ENCODE measurements around the gene BBS2.
A peak's percentile ranks its signal among the peaks of the same experiment; 100 is the strongest.

The BBS2 gene

DNA sequence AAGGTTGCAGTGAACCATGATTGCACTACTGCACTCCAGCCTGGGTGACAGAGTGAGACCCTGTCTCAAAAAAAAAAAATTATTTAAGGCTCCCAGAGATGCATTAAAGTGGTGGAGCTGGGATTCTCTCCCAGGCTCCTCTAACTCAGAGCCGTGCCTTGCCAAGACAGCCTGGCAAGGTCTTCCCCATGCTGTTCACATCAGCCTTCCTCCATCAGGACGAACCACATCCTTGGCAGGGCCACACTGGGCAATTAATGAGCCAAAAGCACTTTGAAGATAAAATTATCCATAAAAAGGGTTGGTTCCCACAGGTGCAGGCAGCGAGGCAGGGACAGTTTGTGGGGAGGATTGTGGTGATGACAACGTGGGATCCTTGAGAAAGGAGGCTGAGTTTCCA, 19.8 kb upstream of the BBS2 start:
- TF ChIP-seq, protein P1, sequence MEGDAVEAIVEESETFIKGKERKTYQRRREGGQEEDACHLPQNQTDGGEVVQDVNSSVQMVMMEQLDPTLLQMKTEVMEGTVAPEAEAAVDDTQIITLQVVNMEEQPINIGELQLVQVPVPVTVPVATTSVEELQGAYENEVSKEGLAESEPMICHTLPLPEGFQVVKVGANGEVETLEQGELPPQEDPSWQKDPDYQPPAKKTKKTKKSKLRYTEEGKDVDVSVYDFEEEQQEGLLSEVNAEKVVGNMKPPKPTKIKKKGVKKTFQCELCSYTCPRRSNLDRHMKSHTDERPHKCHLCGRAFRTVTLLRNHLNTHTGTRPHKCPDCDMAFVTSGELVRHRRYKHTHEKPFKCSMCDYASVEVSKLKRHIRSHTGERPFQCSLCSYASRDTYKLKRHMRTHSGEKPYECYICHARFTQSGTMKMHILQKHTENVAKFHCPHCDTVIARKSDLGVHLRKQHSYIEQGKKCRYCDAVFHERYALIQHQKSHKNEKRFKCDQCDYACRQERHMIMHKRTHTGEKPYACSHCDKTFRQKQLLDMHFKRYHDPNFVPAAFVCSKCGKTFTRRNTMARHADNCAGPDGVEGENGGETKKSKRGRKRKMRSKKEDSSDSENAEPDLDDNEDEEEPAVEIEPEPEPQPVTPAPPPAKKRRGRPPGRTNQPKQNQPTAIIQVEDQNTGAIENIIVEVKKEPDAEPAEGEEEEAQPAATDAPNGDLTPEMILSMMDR (conservative IDR thresholded peaks at IDR 0.05): no peak
- no peak overlapping the region for H3K27ac ChIP-seq

DNA sequence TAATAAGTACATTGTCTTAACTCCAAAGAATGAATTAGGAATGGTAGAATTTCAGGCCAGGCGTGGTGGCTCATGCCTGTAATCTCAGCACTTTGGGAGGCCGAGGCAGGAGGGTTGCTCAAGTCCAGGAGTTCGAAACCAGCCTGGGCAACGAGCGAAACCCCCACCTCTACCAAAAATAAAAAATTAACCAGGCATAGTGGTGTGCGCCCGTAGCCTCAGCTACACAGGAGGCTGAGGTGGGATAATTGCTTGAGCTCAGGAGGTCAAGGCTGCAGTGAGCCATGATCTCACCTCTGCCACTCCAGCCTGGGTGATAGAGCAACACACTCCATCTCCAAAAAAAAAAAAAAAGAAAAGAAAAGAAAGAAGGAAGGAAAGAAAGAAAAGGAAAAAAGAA, 18.5 kb upstream of the BBS2 start:
- TF ChIP-seq, protein P1 (conservative IDR thresholded peaks at IDR 0.05): no peak

DNA sequence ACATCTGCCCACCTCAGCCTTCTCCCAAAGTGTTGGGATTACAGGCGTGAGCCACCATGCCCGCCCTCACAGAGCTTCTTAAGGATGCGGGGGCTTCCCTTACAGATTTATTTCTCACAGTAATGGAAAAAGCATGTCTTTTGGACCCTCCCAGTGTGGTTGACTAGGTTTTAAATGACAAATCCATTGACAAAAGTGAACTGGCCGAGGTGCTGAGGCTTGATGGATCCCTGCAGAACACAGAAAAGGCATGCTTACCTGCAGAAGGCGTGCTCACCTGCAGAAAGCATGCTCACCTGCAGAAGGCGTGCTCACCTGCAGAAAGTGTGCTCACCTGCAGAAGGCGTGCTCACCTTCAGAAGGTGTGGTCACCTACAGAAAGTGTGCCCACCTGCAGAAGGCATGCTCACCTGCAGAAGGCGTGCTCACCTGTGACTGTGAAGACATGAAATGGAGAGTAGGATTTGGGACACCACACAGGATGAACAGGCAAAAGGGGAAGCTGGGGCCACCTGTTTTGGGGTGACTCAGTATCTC, 15.1 kb upstream of the BBS2 start:
- no peak overlapping the region for H3K27ac ChIP-seq
- TF ChIP-seq, protein P1 (conservative IDR thresholded peaks at IDR 0.05): no peak

More for the DNA sequence above, 18.5 kb upstream of the BBS2 start:
- H3K27ac ChIP-seq: no peak overlapping the region

DNA sequence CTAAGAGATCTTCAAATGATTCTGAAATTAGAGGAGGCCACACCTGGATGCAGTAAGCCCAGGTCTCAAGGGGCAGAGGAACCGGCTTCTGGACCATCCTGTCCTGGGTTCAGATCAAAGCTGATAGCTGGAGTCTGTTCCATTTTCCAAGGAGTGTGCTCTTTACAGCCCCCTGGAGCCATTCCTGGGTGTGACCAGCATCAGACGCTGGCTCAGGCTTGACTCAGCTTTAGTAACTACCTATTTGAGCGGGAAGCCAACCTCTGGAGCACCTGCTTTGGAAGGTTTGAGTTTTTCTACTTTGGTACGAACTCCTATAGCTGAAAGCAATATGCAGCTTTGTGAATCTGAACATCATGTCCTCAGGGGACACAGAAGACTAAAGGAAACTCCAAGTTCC, 12.9 kb upstream of the BBS2 start:
- TF ChIP-seq, protein P1 (conservative IDR thresholded peaks at IDR 0.05): no peak

DNA sequence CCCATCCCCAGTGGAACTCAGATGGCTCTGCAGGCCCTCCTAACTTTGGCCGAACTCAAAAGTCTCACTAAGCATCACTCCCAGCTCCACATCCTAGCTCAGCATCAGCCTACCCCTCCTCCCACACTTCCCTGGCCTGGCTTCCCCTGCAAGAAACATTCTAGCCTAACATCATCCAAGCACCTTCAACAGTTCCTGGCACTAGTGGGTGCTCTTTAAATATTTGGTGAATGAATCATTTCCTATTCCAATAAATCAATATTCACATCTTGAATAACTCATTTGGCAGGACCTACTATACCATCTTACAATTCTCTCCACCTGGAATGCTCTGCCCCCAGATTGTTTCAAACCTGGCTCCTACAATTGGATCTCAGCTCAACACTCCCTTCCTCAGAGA, 11.0 kb upstream of the BBS2 start:
- TF ChIP-seq, protein P1 (conservative IDR thresholded peaks at IDR 0.05): no peak
- peak overlapping the region; percentile 22; the same call in 1 of the 2 replicates for H3K27ac ChIP-seq

More for the DNA sequence above, 12.9 kb upstream of the BBS2 start:
- H3K27ac ChIP-seq: no peak overlapping the region

DNA sequence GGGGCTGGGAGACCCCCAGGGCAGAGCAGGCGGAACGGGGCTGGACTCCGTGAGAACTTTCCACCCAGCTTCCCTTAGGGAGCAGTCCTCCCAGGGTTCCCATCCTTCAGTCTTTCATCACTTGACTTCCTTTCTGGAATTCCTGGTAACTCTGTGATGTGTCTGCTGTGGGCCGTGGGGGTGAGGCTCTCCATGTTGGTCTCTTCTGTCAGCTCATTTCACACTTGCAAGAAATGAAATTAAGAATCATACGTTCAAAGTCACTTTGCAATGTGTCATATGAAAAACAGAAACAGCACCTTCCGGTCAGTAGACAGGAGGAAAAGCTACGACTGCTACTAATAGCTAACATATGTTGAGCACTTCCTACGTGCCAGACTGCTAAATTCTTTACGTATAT, 5.4 kb upstream of the BBS2 start:
- TF ChIP-seq, protein P1 (conservative IDR thresholded peaks at IDR 0.05): no peak
- no peak overlapping the region for H3K27ac ChIP-seq

DNA sequence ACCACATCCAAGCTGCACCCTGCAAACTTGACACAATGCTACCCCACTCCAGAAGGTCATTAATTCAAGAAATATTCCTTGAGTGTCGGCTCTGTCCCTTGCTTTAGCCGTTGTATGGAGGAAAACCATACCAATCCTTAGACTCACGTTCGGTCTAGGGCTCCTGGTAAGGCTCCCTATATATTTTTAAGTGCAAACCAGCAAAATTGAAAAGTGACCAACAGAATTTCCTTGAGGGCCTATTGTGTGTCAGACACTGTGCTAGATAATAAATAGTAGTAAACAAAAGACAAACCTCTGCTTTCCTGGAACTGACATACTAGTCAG, 390 bp upstream of the BBS2 start:
- TF ChIP-seq, protein P1 (conservative IDR thresholded peaks at IDR 0.05): no peak
- H3K27ac ChIP-seq: peak overlapping the region; percentile 86
